ENCODE data around the gene ERBB4.

The ERBB4 gene

DNA sequence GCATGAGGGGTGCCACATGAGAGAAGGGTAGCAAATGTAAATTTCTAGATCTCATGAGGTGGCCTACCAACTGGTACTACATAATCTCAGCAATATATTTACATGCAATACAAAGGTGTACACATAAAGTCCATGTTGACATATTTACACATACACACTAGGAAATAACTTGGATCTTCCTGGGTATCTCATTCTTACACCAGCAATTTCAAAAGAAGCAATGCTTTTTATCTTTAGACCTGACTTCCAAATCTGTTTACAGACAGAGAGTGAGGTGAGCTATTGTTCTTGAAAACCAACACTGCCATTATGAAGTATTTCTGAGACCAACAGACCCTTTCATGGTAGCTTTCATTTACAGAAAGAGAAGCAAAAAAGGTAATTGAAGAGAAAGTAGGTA lies 184.2 kb downstream of the ERBB4 start:
- H3K9me3 ChIP-seq, result no peaks in the 10 kb centered on the region
- H3K27me3 ChIP-seq, result no peaks in the 10 kb centered on the region
- no peak overlapping the region for H3K27ac ChIP-seq
- H3K4me3 ChIP-seq (ENCODE audit: low read depth in 1 of 2, low read length in 1 of 2), result no peak overlapping the region
- no peaks in the 10 kb centered on the region for H3K36me3 ChIP-seq
- TF ChIP-seq, protein P1, sequence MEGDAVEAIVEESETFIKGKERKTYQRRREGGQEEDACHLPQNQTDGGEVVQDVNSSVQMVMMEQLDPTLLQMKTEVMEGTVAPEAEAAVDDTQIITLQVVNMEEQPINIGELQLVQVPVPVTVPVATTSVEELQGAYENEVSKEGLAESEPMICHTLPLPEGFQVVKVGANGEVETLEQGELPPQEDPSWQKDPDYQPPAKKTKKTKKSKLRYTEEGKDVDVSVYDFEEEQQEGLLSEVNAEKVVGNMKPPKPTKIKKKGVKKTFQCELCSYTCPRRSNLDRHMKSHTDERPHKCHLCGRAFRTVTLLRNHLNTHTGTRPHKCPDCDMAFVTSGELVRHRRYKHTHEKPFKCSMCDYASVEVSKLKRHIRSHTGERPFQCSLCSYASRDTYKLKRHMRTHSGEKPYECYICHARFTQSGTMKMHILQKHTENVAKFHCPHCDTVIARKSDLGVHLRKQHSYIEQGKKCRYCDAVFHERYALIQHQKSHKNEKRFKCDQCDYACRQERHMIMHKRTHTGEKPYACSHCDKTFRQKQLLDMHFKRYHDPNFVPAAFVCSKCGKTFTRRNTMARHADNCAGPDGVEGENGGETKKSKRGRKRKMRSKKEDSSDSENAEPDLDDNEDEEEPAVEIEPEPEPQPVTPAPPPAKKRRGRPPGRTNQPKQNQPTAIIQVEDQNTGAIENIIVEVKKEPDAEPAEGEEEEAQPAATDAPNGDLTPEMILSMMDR (IDR thresholded peaks at IDR 0.05), result no peak
- no peaks in the 10 kb centered on the region for H3K4me1 ChIP-seq (ENCODE audit: control insufficient read depth in 1 of 2, insufficient read depth in 1 of 2, low read depth in 1 of 2, low read length in 1 of 2)

DNA sequence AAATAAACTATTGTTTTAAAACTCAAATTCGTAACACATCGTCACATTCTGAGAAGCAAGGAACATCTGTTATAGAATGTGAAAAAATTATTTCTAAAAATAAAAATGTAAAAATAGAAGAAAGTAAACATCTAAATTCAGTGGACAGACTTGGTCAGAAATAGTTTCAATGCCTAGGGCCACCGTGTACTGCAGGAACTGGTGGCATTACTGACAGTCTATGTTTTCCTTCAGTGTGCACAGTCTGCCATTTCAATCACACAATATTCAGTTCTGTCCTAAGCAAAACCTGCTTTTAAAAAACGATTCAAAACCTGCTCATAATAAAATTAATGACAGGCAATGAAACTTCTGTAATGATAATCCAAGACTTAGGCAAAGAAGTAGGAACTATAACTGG lies 190.1 kb downstream of the ERBB4 start:
- TF ChIP-seq, protein P1 (IDR thresholded peaks at IDR 0.05), result no peak
- no peaks in the 10 kb centered on the region for H3K27me3 ChIP-seq
- no peak overlapping the region for H3K4me3 ChIP-seq (ENCODE audit: low read depth in 1 of 2, low read length in 1 of 2)
- no peaks in the 10 kb centered on the region for H3K4me1 ChIP-seq (ENCODE audit: control insufficient read depth in 1 of 2, insufficient read depth in 1 of 2, low read depth in 1 of 2, low read length in 1 of 2)
- H3K36me3 ChIP-seq, result no peaks in the 10 kb centered on the region
- no peaks in the 10 kb centered on the region for H3K9me3 ChIP-seq
- no peak overlapping the region for H3K27ac ChIP-seq

DNA sequence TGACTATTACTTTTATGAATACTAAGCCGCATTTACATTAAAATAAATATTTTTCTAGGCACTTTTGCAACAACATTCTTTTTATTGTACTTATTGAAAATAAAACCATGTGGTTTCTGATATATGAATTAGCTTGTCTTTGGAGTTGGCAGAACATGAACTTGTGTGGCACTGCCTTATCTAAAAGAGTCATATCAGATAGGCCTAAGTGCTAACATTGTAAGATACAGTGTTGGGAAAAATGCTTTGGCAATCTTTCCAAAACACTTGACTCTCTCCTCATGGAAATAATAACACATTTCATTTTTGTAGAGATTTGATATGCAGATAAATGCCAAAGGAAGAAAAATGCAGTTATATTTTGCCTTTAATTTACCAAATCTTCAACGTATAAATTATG lies 191.7 kb downstream of the ERBB4 start:
- Histone ChIP-seq H3K9me3 (no peaks in the 10 kb centered on the region), H3K4me3 (ENCODE audit: low read depth in 1 of 2, low read length in 1 of 2) (no peak overlapping the region), H3K4me1 (ENCODE audit: control insufficient read depth in 1 of 2, insufficient read depth in 1 of 2, low read depth in 1 of 2, low read length in 1 of 2) (no peaks in the 10 kb centered on the region), H3K27me3 (no peaks in the 10 kb centered on the region), H3K27ac (no peak overlapping the region), H3K36me3 (no peaks in the 10 kb centered on the region)
- TF ChIP-seq, protein P1 (IDR thresholded peaks at IDR 0.05), result no peak

DNA sequence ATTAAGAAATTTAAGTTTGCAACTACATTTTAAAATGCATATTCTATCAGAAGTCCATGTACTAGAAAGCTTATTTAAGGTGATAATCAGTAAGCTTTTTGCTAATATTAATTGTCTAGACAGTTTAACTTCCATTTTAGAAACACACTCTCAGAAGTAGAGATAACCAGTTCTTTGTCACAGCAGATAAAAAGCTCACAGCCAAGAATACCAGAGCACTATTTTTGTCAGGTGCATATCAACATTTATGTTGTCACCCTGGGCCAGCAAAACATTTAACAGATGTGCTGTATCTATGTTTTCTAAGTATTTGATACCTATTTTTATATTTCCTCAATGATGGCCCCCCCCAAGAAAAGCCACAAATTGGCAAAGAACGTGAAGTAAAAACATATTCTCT lies 192.6 kb downstream of the ERBB4 start:
- H3K27ac ChIP-seq, result no peak overlapping the region
- H3K36me3 ChIP-seq, result no peaks in the 10 kb centered on the region
- H3K4me3 ChIP-seq (ENCODE audit: low read depth in 1 of 2, low read length in 1 of 2), result no peak overlapping the region
- TF ChIP-seq, protein P1 (IDR thresholded peaks at IDR 0.05), result no peak
- no peaks in the 10 kb centered on the region for H3K9me3 ChIP-seq
- no peaks in the 10 kb centered on the region for H3K4me1 ChIP-seq (ENCODE audit: control insufficient read depth in 1 of 2, insufficient read depth in 1 of 2, low read depth in 1 of 2, low read length in 1 of 2)
- H3K27me3 ChIP-seq, result no peaks in the 10 kb centered on the region

DNA sequence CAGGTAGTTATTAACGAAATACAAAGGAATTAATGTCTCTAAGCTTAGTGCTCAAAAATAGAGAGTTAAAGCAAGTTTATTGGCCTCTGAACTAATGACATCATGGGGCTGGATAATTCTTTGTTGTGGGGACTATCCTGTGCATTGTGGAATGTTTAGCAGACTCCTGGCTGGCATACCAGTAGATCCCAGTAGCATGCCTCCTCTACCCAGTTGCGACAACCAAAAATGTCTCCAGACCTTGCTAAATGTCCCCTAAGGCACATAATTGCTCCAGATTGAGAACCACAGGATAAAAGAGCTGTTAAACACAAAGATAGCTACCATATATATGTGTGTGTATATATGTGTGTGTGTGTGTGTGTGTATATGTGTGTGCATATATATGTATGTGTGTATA lies 194.5 kb downstream of the ERBB4 start:
- TF ChIP-seq, protein P1 (IDR thresholded peaks at IDR 0.05), result no peak
- H3K36me3 ChIP-seq, result no peaks in the 10 kb centered on the region
- H3K27ac ChIP-seq, result no peak overlapping the region
- H3K9me3 ChIP-seq, result no peaks in the 10 kb centered on the region
- no peaks in the 10 kb centered on the region for H3K4me1 ChIP-seq (ENCODE audit: control insufficient read depth in 1 of 2, insufficient read depth in 1 of 2, low read depth in 1 of 2, low read length in 1 of 2)
- H3K27me3 ChIP-seq, result no peaks in the 10 kb centered on the region
- H3K4me3 ChIP-seq (ENCODE audit: low read depth in 1 of 2, low read length in 1 of 2), result no peak overlapping the region

DNA sequence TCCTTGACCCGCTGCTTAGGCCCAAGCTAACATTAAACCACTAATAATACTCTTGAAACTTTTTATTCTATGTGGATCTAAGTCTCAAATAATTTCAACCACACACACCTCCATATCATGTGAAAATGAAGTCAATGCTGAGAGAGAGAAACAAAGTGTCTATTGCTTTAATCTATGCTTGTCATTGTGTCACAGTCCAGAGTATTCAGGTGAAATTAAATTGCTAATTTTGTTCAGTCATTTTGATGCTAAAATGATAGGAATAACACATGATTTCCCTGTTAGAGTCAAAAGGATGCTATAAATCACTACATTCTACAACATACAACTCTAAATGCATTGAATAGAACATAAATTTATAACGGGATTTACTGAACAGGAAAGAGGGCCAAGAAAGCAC lies 195.4 kb downstream of the ERBB4 start:
- TF ChIP-seq, protein P1 (IDR thresholded peaks at IDR 0.05), result no peak
- Histone ChIP-seq H3K4me3 (ENCODE audit: low read depth in 1 of 2, low read length in 1 of 2) (no peak overlapping the region), H3K36me3 (no peaks in the 10 kb centered on the region), H3K9me3 (no peaks in the 10 kb centered on the region), H3K4me1 (ENCODE audit: control insufficient read depth in 1 of 2, insufficient read depth in 1 of 2, low read depth in 1 of 2, low read length in 1 of 2) (no peaks in the 10 kb centered on the region), H3K27me3 (no peaks in the 10 kb centered on the region), H3K27ac (no peak overlapping the region)
